Measurements from ENCODE around the gene SORBS1.

SORBS1 gene

GRCh38 chr10:95434583-95434982, 126.6 kb downstream of the SORBS1 start:
- Histone ChIP-seq H3K27me3 (replicated peaks; ENCODE audit: control insufficient read depth, insufficient read depth, low read length, poor library complexity, severe bottlenecking) (no peaks in the 10 kb centered on the region), H3K4me3 (ENCODE audit: insufficient read depth, low read depth, low read length, poor library complexity, severe bottlenecking) (no peak overlapping the region), H3K4me1 (ENCODE audit: control insufficient read depth, insufficient read depth, low read length, poor library complexity, severe bottlenecking) (no peaks in the 10 kb centered on the region), H3K27ac (ENCODE audit: insufficient read depth, low read length, poor library complexity, severe bottlenecking) (no peak overlapping the region), H3K9me3 (ENCODE audit: control insufficient read depth, low read length) (no peaks in the 10 kb centered on the region), H3K36me3 (ENCODE audit: control insufficient read depth, insufficient read depth, low read length) (no peaks in the 10 kb centered on the region)
- DNase-seq, result no peak

DNA sequence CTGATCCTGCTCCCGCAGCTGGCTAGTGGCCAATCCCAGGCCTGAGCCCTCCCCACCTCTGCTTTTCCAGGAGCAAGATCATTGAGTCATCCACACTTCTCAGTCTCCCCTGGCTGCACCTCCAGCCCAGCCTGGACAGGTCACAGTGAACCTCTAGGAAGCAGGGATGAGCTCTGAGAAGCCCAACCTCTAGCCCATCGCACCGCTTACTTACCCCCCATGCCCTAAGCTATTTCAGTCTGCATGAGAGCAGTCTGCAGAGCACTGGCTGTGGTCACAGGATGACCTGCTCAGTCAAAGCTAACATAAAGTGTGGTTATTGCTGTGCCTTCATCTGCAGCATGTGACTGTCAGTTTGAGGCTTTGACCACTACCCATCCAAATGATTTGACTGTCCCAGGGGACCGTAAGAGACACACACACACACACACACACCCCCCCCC, 129.2 kb downstream of the SORBS1 start:
- no peaks in the 10 kb centered on the region for H3K27me3 ChIP-seq (replicated peaks; ENCODE audit: control insufficient read depth, insufficient read depth, low read length, poor library complexity, severe bottlenecking)
- H3K4me1 ChIP-seq (ENCODE audit: control insufficient read depth, insufficient read depth, low read length, poor library complexity, severe bottlenecking), result no peaks in the 10 kb centered on the region
- no peak for DNase-seq
- no peak overlapping the region for H3K27ac ChIP-seq (ENCODE audit: insufficient read depth, low read length, poor library complexity, severe bottlenecking)
- H3K36me3 ChIP-seq (ENCODE audit: control insufficient read depth, insufficient read depth, low read length), result no peaks in the 10 kb centered on the region
- no peak overlapping the region for H3K4me3 ChIP-seq (ENCODE audit: insufficient read depth, low read depth, low read length, poor library complexity, severe bottlenecking)
- H3K9me3 ChIP-seq (ENCODE audit: control insufficient read depth, low read length), result no peaks in the 10 kb centered on the region

GRCh38 chr10:95430231-95430951, 130.8 kb downstream of the SORBS1 start:
- no peaks in the 10 kb centered on the region for H3K36me3 ChIP-seq (ENCODE audit: control insufficient read depth, insufficient read depth, low read length)
- H3K27ac ChIP-seq (ENCODE audit: insufficient read depth, low read length, poor library complexity, severe bottlenecking), result no peak overlapping the region
- DNase-seq, result peak in 1 of 3 donors; percentile 24
- H3K27me3 ChIP-seq (replicated peaks; ENCODE audit: control insufficient read depth, insufficient read depth, low read length, poor library complexity, severe bottlenecking), result no peaks in the 10 kb centered on the region
- H3K4me3 ChIP-seq (ENCODE audit: insufficient read depth, low read depth, low read length, poor library complexity, severe bottlenecking), result no peak overlapping the region
- no peaks in the 10 kb centered on the region for H3K4me1 ChIP-seq (ENCODE audit: control insufficient read depth, insufficient read depth, low read length, poor library complexity, severe bottlenecking)
- H3K9me3 ChIP-seq (ENCODE audit: control insufficient read depth, low read length), result no peaks in the 10 kb centered on the region

GRCh38 chr10:95429639-95430038, 131.5 kb downstream of the SORBS1 start:
- DNase-seq, result no peak
- Histone ChIP-seq H3K27ac (ENCODE audit: insufficient read depth, low read length, poor library complexity, severe bottlenecking) (no peak overlapping the region), H3K36me3 (ENCODE audit: control insufficient read depth, insufficient read depth, low read length) (no peaks in the 10 kb centered on the region), H3K4me3 (ENCODE audit: insufficient read depth, low read depth, low read length, poor library complexity, severe bottlenecking) (no peak overlapping the region), H3K9me3 (ENCODE audit: control insufficient read depth, low read length) (no peaks in the 10 kb centered on the region), H3K4me1 (ENCODE audit: control insufficient read depth, insufficient read depth, low read length, poor library complexity, severe bottlenecking) (no peaks in the 10 kb centered on the region), H3K27me3 (replicated peaks; ENCODE audit: control insufficient read depth, insufficient read depth, low read length, poor library complexity, severe bottlenecking) (no peaks in the 10 kb centered on the region)

- H3K36me3 ChIP-seq (ENCODE audit: control insufficient read depth, insufficient read depth, low read length), result no peaks in the 10 kb centered on the region
- H3K9me3 ChIP-seq (ENCODE audit: control insufficient read depth, low read length), result no peaks in the 10 kb centered on the region
- H3K27me3 ChIP-seq (replicated peaks; ENCODE audit: control insufficient read depth, insufficient read depth, low read length, poor library complexity, severe bottlenecking), result no peaks in the 10 kb centered on the region
- H3K4me3 ChIP-seq (ENCODE audit: insufficient read depth, low read depth, low read length, poor library complexity, severe bottlenecking), result no peak overlapping the region
- H3K4me1 ChIP-seq (ENCODE audit: control insufficient read depth, insufficient read depth, low read length, poor library complexity, severe bottlenecking), result no peaks in the 10 kb centered on the region
- H3K27ac ChIP-seq (ENCODE audit: insufficient read depth, low read length, poor library complexity, severe bottlenecking), result no peak overlapping the region
- no peak for DNase-seq
Observed at GRCh38 chr10:95428701-95429100, 132.5 kb downstream of the SORBS1 start.

GRCh38 chr10:95426482-95426881, 134.7 kb downstream of the SORBS1 start:
- no peak overlapping the region for H3K27ac ChIP-seq (ENCODE audit: insufficient read depth, low read length, poor library complexity, severe bottlenecking)
- no peaks in the 10 kb centered on the region for H3K27me3 ChIP-seq (replicated peaks; ENCODE audit: control insufficient read depth, insufficient read depth, low read length, poor library complexity, severe bottlenecking)
- H3K36me3 ChIP-seq (ENCODE audit: control insufficient read depth, insufficient read depth, low read length), result no peaks in the 10 kb centered on the region
- H3K9me3 ChIP-seq (ENCODE audit: control insufficient read depth, low read length), result no peaks in the 10 kb centered on the region
- H3K4me3 ChIP-seq (ENCODE audit: insufficient read depth, low read depth, low read length, poor library complexity, severe bottlenecking), result no peak overlapping the region
- no peaks in the 10 kb centered on the region for H3K4me1 ChIP-seq (ENCODE audit: control insufficient read depth, insufficient read depth, low read length, poor library complexity, severe bottlenecking)
- DNase-seq, result no peak

GRCh38 chr10:95425592-95426465, 135.3 kb downstream of the SORBS1 start:
- H3K27ac ChIP-seq (ENCODE audit: insufficient read depth, low read length, poor library complexity, severe bottlenecking), result no peak overlapping the region
- no peaks in the 10 kb centered on the region for H3K36me3 ChIP-seq (ENCODE audit: control insufficient read depth, insufficient read depth, low read length)
- no peak overlapping the region for H3K4me3 ChIP-seq (ENCODE audit: insufficient read depth, low read depth, low read length, poor library complexity, severe bottlenecking)
- DNase-seq, result no peak
- no peaks in the 10 kb centered on the region for H3K9me3 ChIP-seq (ENCODE audit: control insufficient read depth, low read length)
- H3K4me1 ChIP-seq (ENCODE audit: control insufficient read depth, insufficient read depth, low read length, poor library complexity, severe bottlenecking), result no peaks in the 10 kb centered on the region
- H3K27me3 ChIP-seq (replicated peaks; ENCODE audit: control insufficient read depth, insufficient read depth, low read length, poor library complexity, severe bottlenecking), result no peaks in the 10 kb centered on the region

DNA sequence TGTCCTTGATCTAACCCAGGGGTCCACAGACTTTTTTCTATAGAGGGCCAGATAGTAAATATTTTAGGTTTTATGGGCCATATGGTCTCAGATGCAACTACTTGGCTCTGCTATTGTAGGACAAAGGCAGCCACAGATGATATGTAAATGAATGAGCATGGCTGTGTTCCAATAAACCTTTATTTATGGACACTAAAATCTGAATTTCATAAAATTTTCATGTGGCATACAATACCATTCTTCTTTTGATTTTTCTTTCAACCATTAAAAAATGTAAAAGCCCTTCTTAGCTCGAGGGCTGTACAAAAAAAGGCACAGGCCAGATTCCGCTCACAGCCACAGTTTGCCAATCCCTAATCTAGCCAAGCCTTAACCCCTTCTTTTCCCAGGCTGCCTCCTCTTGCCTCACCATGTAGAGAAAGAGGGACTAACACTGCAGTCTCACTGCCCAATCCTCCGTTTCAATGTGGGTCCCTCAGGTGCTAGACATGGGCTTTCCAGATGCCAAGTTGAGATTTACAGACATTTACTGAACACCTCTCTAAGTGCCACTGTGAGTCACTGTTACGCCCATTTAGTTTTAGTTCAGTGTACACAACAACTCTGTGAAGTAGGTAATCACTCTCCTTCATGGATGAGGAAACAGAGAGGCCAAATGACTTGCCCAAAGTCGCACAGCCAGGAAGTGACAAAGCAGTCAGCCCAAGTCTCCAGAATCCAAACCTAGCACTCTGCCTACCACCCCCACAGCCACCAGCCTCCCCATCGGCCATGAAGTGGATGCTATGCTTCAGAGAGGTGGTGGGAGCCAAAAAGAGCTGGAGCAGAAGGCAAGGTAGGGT, 137.8 kb downstream of the SORBS1 start:
- H3K4me1 ChIP-seq (ENCODE audit: control insufficient read depth, insufficient read depth, low read length, poor library complexity, severe bottlenecking), result no peaks in the 10 kb centered on the region
- no peak overlapping the region for H3K27ac ChIP-seq (ENCODE audit: insufficient read depth, low read length, poor library complexity, severe bottlenecking)
- no peaks in the 10 kb centered on the region for H3K27me3 ChIP-seq (replicated peaks; ENCODE audit: control insufficient read depth, insufficient read depth, low read length, poor library complexity, severe bottlenecking)
- H3K9me3 ChIP-seq (ENCODE audit: control insufficient read depth, low read length), result no peaks in the 10 kb centered on the region
- no peaks in the 10 kb centered on the region for H3K36me3 ChIP-seq (ENCODE audit: control insufficient read depth, insufficient read depth, low read length)
- no peak for DNase-seq
- H3K4me3 ChIP-seq (ENCODE audit: insufficient read depth, low read depth, low read length, poor library complexity, severe bottlenecking), result no peak overlapping the region

GRCh38 chr10:95422233-95422632, 138.9 kb downstream of the SORBS1 start:
- Histone ChIP-seq H3K4me1 (ENCODE audit: control insufficient read depth, insufficient read depth, low read length, poor library complexity, severe bottlenecking) (no peaks in the 10 kb centered on the region), H3K27ac (ENCODE audit: insufficient read depth, low read length, poor library complexity, severe bottlenecking) (no peak overlapping the region), H3K9me3 (ENCODE audit: control insufficient read depth, low read length) (no peaks in the 10 kb centered on the region), H3K4me3 (ENCODE audit: insufficient read depth, low read depth, low read length, poor library complexity, severe bottlenecking) (no peak overlapping the region), H3K27me3 (replicated peaks; ENCODE audit: control insufficient read depth, insufficient read depth, low read length, poor library complexity, severe bottlenecking) (no peaks in the 10 kb centered on the region), H3K36me3 (ENCODE audit: control insufficient read depth, insufficient read depth, low read length) (no peaks in the 10 kb centered on the region)
- DNase-seq, result no peak
